OCI-LY3 (cell line): Measurements from ENCODE around the gene VWA3B.

Source experiments
- EZH2phosphoT487 ChIP-seq: fragments of 200-600 bp; shearing (Covaris generic); IDR thresholded peaks from 2 replicates; pipeline ENCODE4 v1.6.1; 2018; ENCODE audit warnings: antibody characterized with exemption, mixed run types, low read depth
- TF ChIP-seq, protein P1 (sequence below): fragments of 200-600, 300-600 bp; sonication (generic); IDR thresholded peaks from 2 replicates; pipeline ENCODE4 v1.5.1; 2014; ENCODE audit warnings: antibody characterized with exemption, low read length, low read depth

DNA sequence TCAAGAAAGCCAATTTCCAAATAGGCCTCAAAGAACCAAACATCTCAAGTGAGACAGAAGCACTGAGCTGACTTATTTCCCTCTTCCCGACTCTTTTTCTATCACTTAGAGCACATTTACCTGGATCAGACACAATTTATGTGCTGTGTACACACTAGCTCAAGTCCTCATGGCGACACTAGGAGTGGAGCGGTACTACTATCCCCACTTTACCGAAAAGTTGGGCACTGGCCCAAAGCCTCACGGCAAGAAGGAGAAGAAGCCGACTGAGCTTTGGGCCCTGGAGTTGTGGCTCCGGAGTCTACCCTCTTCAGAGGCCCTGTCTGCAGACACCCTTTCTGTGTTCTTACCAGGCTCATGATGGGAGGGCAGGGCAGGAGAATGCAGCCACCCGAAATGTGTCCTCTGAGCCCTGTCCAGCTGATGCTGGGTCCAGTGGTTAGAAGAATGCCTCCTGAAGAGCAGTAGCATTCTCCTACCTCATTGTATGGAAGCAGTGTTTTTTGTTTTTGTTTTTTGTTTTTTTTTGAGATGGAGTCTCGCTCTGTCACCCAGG, 167.6 kb downstream of the VWA3B start:
- TF ChIP-seq, protein P1, sequence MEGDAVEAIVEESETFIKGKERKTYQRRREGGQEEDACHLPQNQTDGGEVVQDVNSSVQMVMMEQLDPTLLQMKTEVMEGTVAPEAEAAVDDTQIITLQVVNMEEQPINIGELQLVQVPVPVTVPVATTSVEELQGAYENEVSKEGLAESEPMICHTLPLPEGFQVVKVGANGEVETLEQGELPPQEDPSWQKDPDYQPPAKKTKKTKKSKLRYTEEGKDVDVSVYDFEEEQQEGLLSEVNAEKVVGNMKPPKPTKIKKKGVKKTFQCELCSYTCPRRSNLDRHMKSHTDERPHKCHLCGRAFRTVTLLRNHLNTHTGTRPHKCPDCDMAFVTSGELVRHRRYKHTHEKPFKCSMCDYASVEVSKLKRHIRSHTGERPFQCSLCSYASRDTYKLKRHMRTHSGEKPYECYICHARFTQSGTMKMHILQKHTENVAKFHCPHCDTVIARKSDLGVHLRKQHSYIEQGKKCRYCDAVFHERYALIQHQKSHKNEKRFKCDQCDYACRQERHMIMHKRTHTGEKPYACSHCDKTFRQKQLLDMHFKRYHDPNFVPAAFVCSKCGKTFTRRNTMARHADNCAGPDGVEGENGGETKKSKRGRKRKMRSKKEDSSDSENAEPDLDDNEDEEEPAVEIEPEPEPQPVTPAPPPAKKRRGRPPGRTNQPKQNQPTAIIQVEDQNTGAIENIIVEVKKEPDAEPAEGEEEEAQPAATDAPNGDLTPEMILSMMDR, result no peak
- no peak for TF ChIP-seq EZH2phosphoT487
